ENCODE results near the gene ATP13A3. TPM values are rescaled to one million over a fixed set of nuclear protein-coding genes. Genes with fewer than 3 reads are reported as not detected.

The ATP13A3 gene
- total and polyA plus RNA-seq, 9 of the 15 experiments (the other 6 are each of a cell fraction or from before 2014, with no cell fraction given): 16.6 to 135 (median 86.6) TPM

DNA sequence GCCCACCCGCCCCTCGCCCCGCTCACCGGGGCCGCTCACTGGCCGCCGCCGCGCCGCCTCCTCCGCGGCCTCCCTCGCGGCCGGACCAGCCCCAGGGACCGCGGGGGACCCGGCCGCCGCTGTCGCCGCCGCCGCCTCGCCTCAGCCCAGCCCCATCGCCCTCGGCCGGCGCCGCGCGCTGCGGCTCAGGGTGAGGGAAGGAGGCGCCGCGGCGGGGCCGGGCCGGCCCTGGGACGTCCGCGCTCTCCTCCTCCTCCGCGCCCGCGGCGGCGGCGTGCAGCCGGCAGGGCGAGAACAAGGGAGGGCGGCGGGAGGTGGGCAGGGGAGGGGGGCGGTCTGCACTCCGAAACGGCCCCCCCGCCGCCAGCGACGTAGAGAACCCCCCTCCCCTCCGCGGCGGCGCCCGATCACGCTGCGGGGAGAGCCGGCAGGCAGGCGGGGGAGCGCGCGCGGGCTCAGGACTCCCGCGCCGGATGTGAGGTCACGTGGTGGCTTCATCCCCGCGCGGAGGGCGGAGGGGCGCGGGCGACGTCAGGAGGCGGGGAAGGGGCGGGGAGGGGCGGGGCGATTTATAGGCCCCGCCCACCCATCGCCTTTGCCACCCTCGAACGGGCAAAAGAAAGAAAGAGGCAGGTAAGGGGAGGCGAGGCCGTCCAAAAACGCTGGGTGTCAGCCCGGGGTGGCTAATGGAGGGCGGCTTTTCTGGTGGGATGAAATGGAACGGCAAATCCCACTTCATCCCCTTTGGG, at the start of gene ATP13A3 (continued):
- TF ChIP-seq BHLHE40 (IDR thresholded peaks at IDR 0.05; ENCODE audit: low read length): peak; percentile 49
- TF ChIP-seq SIRT6 (IDR thresholded peaks at IDR 0.05; ENCODE audit: low read depth, low read length): no peak
- TF ChIP-seq HDAC6 (IDR thresholded peaks at IDR 0.05; ENCODE audit: low read depth, low read length): no peak
- TF ChIP-seq ARHGAP35 (IDR thresholded peaks at IDR 0.05; ENCODE audit: partially characterized antibody): no peak
- no peak for TF ChIP-seq BDP1 (IDR thresholded peaks at IDR 0.05; ENCODE audit: insufficient read depth, insufficient read length)
- TF ChIP-seq ZNF23 (CRISPR knock-in tag; IDR thresholded peaks at IDR 0.05): no peak
- no peak for TF ChIP-seq BCOR (IDR thresholded peaks at IDR 0.05)
- no peak for TF ChIP-seq ZNF586 (CRISPR knock-in tag; conservative IDR thresholded peaks at IDR 0.05)
- TF ChIP-seq, protein P1, sequence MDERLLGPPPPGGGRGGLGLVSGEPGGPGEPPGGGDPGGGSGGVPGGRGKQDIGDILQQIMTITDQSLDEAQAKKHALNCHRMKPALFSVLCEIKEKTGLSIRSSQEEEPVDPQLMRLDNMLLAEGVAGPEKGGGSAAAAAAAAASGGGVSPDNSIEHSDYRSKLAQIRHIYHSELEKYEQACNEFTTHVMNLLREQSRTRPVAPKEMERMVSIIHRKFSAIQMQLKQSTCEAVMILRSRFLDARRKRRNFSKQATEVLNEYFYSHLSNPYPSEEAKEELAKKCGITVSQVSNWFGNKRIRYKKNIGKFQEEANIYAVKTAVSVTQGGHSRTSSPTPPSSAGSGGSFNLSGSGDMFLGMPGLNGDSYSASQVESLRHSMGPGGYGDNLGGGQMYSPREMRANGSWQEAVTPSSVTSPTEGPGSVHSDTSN (CRISPR knock-in tag; IDR thresholded peaks at IDR 0.05; ENCODE audit: low read depth): no peak
- TF ChIP-seq, protein P1 (tag; conservative IDR thresholded peaks at IDR 0.05; ENCODE audit: low read depth): no peak
- no peak for TF ChIP-seq ZNF232 (CRISPR knock-in tag; IDR thresholded peaks at IDR 0.05)
- no peak for TF ChIP-seq ZNF24 (IDR thresholded peaks at IDR 0.05)
- TF ChIP-seq, protein P2, sequence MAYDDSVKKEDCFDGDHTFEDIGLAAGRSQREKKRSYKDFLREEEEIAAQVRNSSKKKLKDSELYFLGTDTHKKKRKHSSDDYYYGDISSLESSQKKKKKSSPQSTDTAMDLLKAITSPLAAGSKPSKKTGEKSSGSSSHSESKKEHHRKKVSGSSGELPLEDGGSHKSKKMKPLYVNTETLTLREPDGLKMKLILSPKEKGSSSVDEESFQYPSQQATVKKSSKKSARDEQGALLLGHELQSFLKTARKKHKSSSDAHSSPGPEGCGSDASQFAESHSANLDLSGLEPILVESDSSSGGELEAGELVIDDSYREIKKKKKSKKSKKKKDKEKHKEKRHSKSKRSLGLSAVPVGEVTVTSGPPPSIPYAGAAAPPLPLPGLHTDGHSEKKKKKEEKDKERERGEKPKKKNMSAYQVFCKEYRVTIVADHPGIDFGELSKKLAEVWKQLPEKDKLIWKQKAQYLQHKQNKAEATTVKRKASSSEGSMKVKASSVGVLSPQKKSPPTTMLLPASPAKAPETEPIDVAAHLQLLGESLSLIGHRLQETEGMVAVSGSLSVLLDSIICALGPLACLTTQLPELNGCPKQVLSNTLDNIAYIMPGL (CRISPR knock-in tag; IDR thresholded peaks at IDR 0.05): no peak
- TF ChIP-seq, protein P3, sequence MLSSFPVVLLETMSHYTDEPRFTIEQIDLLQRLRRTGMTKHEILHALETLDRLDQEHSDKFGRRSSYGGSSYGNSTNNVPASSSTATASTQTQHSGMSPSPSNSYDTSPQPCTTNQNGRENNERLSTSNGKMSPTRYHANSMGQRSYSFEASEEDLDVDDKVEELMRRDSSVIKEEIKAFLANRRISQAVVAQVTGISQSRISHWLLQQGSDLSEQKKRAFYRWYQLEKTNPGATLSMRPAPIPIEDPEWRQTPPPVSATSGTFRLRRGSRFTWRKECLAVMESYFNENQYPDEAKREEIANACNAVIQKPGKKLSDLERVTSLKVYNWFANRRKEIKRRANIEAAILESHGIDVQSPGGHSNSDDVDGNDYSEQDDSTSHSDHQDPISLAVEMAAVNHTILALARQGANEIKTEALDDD (IDR thresholded peaks at IDR 0.05): no peak
- TF ChIP-seq TOE1 (IDR thresholded peaks at IDR 0.05; ENCODE audit: borderline replicate concordance): peak; percentile 89; the same call in 1 of the 2 replicates
- no peak for TF ChIP-seq TOE1 (CRISPR knock-in tag; IDR thresholded peaks at IDR 0.05; ENCODE audit: borderline replicate concordance, low read depth)
- TF ChIP-seq, protein P4, sequence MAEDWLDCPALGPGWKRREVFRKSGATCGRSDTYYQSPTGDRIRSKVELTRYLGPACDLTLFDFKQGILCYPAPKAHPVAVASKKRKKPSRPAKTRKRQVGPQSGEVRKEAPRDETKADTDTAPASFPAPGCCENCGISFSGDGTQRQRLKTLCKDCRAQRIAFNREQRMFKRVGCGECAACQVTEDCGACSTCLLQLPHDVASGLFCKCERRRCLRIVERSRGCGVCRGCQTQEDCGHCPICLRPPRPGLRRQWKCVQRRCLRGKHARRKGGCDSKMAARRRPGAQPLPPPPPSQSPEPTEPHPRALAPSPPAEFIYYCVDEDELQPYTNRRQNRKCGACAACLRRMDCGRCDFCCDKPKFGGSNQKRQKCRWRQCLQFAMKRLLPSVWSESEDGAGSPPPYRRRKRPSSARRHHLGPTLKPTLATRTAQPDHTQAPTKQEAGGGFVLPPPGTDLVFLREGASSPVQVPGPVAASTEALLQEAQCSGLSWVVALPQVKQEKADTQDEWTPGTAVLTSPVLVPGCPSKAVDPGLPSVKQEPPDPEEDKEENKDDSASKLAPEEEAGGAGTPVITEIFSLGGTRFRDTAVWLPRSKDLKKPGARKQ (CRISPR knock-in tag; IDR thresholded peaks at IDR 0.05): no peak
- TF ChIP-seq TAL1 (IDR thresholded peaks at IDR 0.05): no peak
- no peak for TF ChIP-seq FOS (IDR thresholded peaks at IDR 0.05; ENCODE audit: extremely low read depth, insufficient read length)
- no peak for TF ChIP-seq DACH1 (IDR thresholded peaks at IDR 0.05; ENCODE audit: partially characterized antibody)
- no peak for TF ChIP-seq SRSF7 (optimal IDR thresholded peaks at IDR 0.05; ENCODE audit: low read depth, low read length)
- peak; percentile 9 to 42; a peak in 1 of 4 replicates for TF ChIP-seq SIN3A (IDR thresholded peaks at IDR 0.05; ENCODE audit: borderline replicate concordance in 2 of 2, control insufficient read depth in 1 of 2, low read depth in 2 of 2, low read length in 2 of 2)
- no peak for TF ChIP-seq ZNF507 (tag; conservative IDR thresholded peaks at IDR 0.05)
